ENCODE data around the gene PIGU. TPM values are rescaled to one million over a fixed set of nuclear protein-coding genes. Genes with fewer than 3 reads are reported as not detected.

PIGU gene
- polyA plus RNA-seq, 1 donor from 2014 or later = 35.8 TPM

- H3K79me2 ChIP-seq (replicated peaks; ENCODE audit: insufficient read depth, low read length) = no peaks in the 10 kb centered on the region
- no peaks in the 10 kb centered on the region for H3K27me3 ChIP-seq (ENCODE audit: insufficient read depth, low read depth, low read length)
- no peak for TF ChIP-seq RAD21 (conservative IDR thresholded peaks at IDR 0.05)
- no peak for TF ChIP-seq MXI1 (conservative IDR thresholded peaks at IDR 0.05; ENCODE audit: poor library complexity, severe bottlenecking)
- no peak overlapping the region for H2AFZ ChIP-seq (ENCODE audit: low read depth, low read length)
- no peaks in the 10 kb centered on the region for H4K20me1 ChIP-seq (ENCODE audit: insufficient read depth)
- no peak overlapping the region for H3K27ac ChIP-seq (ENCODE audit: low read length)
- no peak overlapping the region for H3K4me3 ChIP-seq (ENCODE audit: low read length)
- no peaks in the 10 kb centered on the region for H3F3A ChIP-seq (ENCODE audit: insufficient read depth, low read length, poor library complexity, severe bottlenecking)
- H3K36me3 ChIP-seq (ENCODE audit: insufficient read depth, low read length) = no peaks in the 10 kb centered on the region
- no peaks in the 10 kb centered on the region for H3K9me2 ChIP-seq (ENCODE audit: insufficient read depth, low read length)
- H3K9ac ChIP-seq (ENCODE audit: low read length) = no peak overlapping the region
- H3K9me3 ChIP-seq (ENCODE audit: low read length) = no peaks in the 10 kb centered on the region
- H3K4me2 ChIP-seq (ENCODE audit: low read length) = no peak overlapping the region
Observed at GRCh38 chr20:34577061-34577460, 99.8 kb downstream of the PIGU start.

- Histone ChIP-seq H3K9ac (ENCODE audit: low read length) (no peak overlapping the region), H3K79me2 (replicated peaks; ENCODE audit: insufficient read depth, low read length) (no peaks in the 10 kb centered on the region), H3K27me3 (ENCODE audit: insufficient read depth, low read depth, low read length) (no peaks in the 10 kb centered on the region), H3F3A (ENCODE audit: insufficient read depth, low read length, poor library complexity, severe bottlenecking) (no peaks in the 10 kb centered on the region), H3K36me3 (ENCODE audit: insufficient read depth, low read length) (no peaks in the 10 kb centered on the region), H2AFZ (ENCODE audit: low read depth, low read length) (no peak overlapping the region), H3K9me3 (ENCODE audit: low read length) (no peaks in the 10 kb centered on the region), H3K9me2 (ENCODE audit: insufficient read depth, low read length) (no peaks in the 10 kb centered on the region), H3K27ac (ENCODE audit: low read length) (no peak overlapping the region), H4K20me1 (ENCODE audit: insufficient read depth) (no peaks in the 10 kb centered on the region), H3K4me3 (ENCODE audit: low read length) (no peak overlapping the region), H3K4me2 (ENCODE audit: low read length) (no peak overlapping the region)
- TF ChIP-seq REST (IDR thresholded peaks at IDR 0.05; ENCODE audit: borderline replicate concordance) (no peak), CTCF (IDR thresholded peaks at IDR 0.05; ENCODE audit: poor library complexity, severe bottlenecking) (no peak), POLR2AphosphoS5 (IDR thresholded peaks at IDR 0.05) (no peak), MXI1 (conservative IDR thresholded peaks at IDR 0.05; ENCODE audit: poor library complexity, severe bottlenecking) (no peak), SMC3 (conservative IDR thresholded peaks at IDR 0.05; ENCODE audit: poor library complexity) (no peak), RAD21 (conservative IDR thresholded peaks at IDR 0.05) (no peak)
Observed at GRCh38 chr20:34575756-34576155, 101.1 kb downstream of the PIGU start.

- Histone ChIP-seq H3K9ac (ENCODE audit: low read length) (no peak overlapping the region), H3K36me3 (ENCODE audit: insufficient read depth, low read length) (no peaks in the 10 kb centered on the region), H3K79me2 (replicated peaks; ENCODE audit: insufficient read depth, low read length) (no peaks in the 10 kb centered on the region), H3K27ac (ENCODE audit: low read length) (no peak overlapping the region), H3F3A (ENCODE audit: insufficient read depth, low read length, poor library complexity, severe bottlenecking) (no peaks in the 10 kb centered on the region), H2AFZ (ENCODE audit: low read depth, low read length) (no peak overlapping the region), H3K4me3 (ENCODE audit: low read length) (no peak overlapping the region), H3K9me3 (ENCODE audit: low read length) (no peaks in the 10 kb centered on the region), H3K4me2 (ENCODE audit: low read length) (no peak overlapping the region), H3K9me2 (ENCODE audit: insufficient read depth, low read length) (no peaks in the 10 kb centered on the region), H3K27me3 (ENCODE audit: insufficient read depth, low read depth, low read length) (no peaks in the 10 kb centered on the region), H4K20me1 (ENCODE audit: insufficient read depth) (no peaks in the 10 kb centered on the region)
- no peak for TF ChIP-seq CTCF (IDR thresholded peaks at IDR 0.05; ENCODE audit: poor library complexity, severe bottlenecking)
- no peak for TF ChIP-seq POLR2AphosphoS5 (IDR thresholded peaks at IDR 0.05)
- no peak for TF ChIP-seq SMC3 (conservative IDR thresholded peaks at IDR 0.05; ENCODE audit: poor library complexity)
- TF ChIP-seq REST (IDR thresholded peaks at IDR 0.05; ENCODE audit: borderline replicate concordance) = no peak
- TF ChIP-seq MXI1 (conservative IDR thresholded peaks at IDR 0.05; ENCODE audit: poor library complexity, severe bottlenecking) = no peak
- no peak for TF ChIP-seq TAF1 (IDR thresholded peaks at IDR 0.05; ENCODE audit: low read depth)
- no peak for TF ChIP-seq EP300 (conservative IDR thresholded peaks at IDR 0.05; ENCODE audit: poor library complexity, severe bottlenecking)
- TF ChIP-seq RAD21 (conservative IDR thresholded peaks at IDR 0.05) = no peak
- no peak for TF ChIP-seq EZH2 (IDR thresholded peaks at IDR 0.05; ENCODE audit: borderline replicate concordance, insufficient read depth, low read length, poor library complexity, severe bottlenecking)
Observed at GRCh38 chr20:34575271-34575670, 101.6 kb downstream of the PIGU start.
